ENCODE measurements around the gene RABGAP1L. TPM values are rescaled to one million over a fixed set of nuclear protein-coding genes. Genes with fewer than 3 reads are reported as not detected.

RABGAP1L gene
- total and polyA plus RNA-seq, 10 of the 15 experiments (the other 5 are each of a cell fraction or from before 2014, with no cell fraction given) = 5.8 to 194 (median 113) TPM

GRCh38 chr1:174640783-174641182 lies 481.5 kb downstream of the RABGAP1L start:
- WGBS (ENCODE audit: insufficient coverage, insufficient replicate concordance, low lambda C conversion rate, missing lambda C conversion rate) = 100% methylated on average over 1 of the region's 1 CpG
- ChIA-PET POLR2A (no interaction called here), CTCF (no interaction called here), RAD21 (ENCODE audit: unreplicated experiment) (no interaction called here), SMC1A (ENCODE audit: uncharacterized antibody, unreplicated experiment) (no interaction called here)
- no peak for DNase-seq (ENCODE audit: low read depth, low spot score)
- Histone ChIP-seq H3K4me3 (no peak overlapping the region), H3K27me3 (replicated peaks in 1 of 2; ENCODE audit: control insufficient read depth in 2 of 2, insufficient read depth in 2 of 2, low read length in 1 of 2) (no peaks in the 10 kb centered on the region), H4K20me1 (ENCODE audit: control insufficient read depth, insufficient read depth) (no peaks in the 10 kb centered on the region), H3K9me3 (replicated peaks; ENCODE audit: control insufficient read depth, insufficient read depth, low read length) (no peaks in the 10 kb centered on the region), H3K4me1 (ENCODE audit: control insufficient read depth, insufficient read depth, low read length) (no peaks in the 10 kb centered on the region), H3K79me2 (ENCODE audit: control insufficient read depth, insufficient read depth, low read length) (no peaks in the 10 kb centered on the region), H2AFZ (ENCODE audit: control insufficient read depth, low read depth, low read length) (no peak overlapping the region), H3K9ac (ENCODE audit: control insufficient read depth, insufficient read depth, low read length) (no peak overlapping the region), H3K36me3 (ENCODE audit: control insufficient read depth in 2 of 2, insufficient read depth in 2 of 2, low read length in 1 of 2) (no peaks in the 10 kb centered on the region), H3K4me2 (ENCODE audit: control insufficient read depth, insufficient read depth) (no peak overlapping the region), H3K27ac (ENCODE audit: control insufficient read depth, insufficient read depth) (no peak overlapping the region)
- in situ Hi-C loops (cut with MboI) = no loop called here
- no peak for ATAC-seq
- intact Hi-C loops (cut with micrococcal nuclease; ENCODE audit: unreplicated experiment) = no loop called here
- no TSS peak for BruUV-seq (replicated peaks)
- TF ChIP-seq BRCA1 (IDR thresholded peaks at IDR 0.05; ENCODE audit: low read depth, low read length) (no peak), STAT1 (conservative IDR thresholded peaks at IDR 0.05) (no peak), DPF2 (IDR thresholded peaks at IDR 0.05) (no peak), NR2C2 (IDR thresholded peaks at IDR 0.05; ENCODE audit: borderline replicate concordance, control insufficient read depth, insufficient read length, low read depth) (no peak), CUX1 (IDR thresholded peaks at IDR 0.05; ENCODE audit: insufficient replicate concordance, low read depth, low read length) (no peak), SREBF1 (IDR thresholded peaks at IDR 0.05; ENCODE audit: low read length) (no peak), ZBTB33 (IDR thresholded peaks at IDR 0.05) (no peak), RELA (IDR thresholded peaks at IDR 0.05; ENCODE audit: borderline replicate concordance, partially characterized antibody) (no peak), STAT3 (IDR thresholded peaks at IDR 0.05; ENCODE audit: low read depth, low read length) (no peak)
- FAIRE-seq = no peak

Data from GM12878 (cell line).